ENCODE measurements around the gene DNAJB13.

DNAJB13 gene

DNA sequence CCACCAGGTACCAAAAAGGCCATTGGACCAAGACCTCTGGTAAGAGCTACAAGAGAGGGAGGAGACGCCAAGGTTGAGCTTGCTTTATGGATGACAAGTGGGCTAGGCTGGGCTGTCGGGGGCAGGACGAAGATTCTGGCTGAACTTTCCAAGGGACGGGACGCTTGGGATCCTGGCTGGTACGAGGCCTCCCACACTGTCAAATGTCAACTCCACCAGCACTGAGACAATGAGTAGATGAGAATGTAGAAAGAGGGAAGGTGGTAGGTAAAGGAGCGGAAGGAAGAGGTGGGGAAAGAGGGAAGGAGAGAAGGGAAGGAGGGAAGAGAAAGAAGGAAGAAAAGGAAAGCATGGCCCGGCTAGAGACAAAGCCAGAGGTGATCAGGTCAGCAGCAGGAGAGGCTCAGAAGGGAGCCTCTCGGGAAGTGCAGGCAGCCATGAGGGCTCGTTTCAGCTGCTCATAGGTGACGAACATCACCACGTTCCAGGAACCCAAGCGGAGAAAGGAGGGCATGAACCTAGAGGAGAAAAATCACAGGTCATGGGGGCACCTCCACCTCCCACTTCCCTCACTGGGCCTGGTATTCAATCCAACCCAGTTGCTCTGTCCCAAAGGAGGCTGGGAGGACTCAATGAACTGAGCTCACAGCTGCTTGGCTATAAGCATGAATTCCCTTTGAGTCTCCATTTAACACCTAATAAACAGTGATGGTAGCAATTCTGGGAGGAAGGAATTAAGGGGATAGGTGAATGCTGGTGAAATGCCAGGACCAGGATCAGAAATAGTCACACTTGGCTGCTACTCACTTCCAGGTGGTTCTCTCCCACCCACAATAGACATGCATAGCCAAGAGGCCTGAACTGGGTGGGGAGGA, 24.0 kb downstream of the DNAJB13 start:
- no peaks in the 10 kb centered on the region for H3K27me3 ChIP-seq (replicated peaks; ENCODE audit: insufficient read depth, low read length)
- peaks cover 31% of the 10 kb centered on the region for H3K4me1 ChIP-seq (ENCODE audit: low read length)
- no peaks in the 10 kb centered on the region for H3K9me2 ChIP-seq (replicated peaks; ENCODE audit: insufficient read depth, low read length)
- peaks cover 31% of the 10 kb centered on the region; the same call in 1 of the 2 replicates for H3F3A ChIP-seq (ENCODE audit: insufficient read depth, low read length)
- H2AFZ ChIP-seq (ENCODE audit: low read length), result no peak overlapping the region
- peaks cover 6% of the 10 kb centered on the region for H3K36me3 ChIP-seq (replicated peaks; ENCODE audit: insufficient read depth, low read length)
- DNase-seq, result no peak
- peaks cover 27% of the 10 kb centered on the region for H3K79me2 ChIP-seq (ENCODE audit: low read length)
- H3K4me2 ChIP-seq (ENCODE audit: low read depth, low read length), result peak overlapping the region; percentile 16; the same call in 1 of the 2 replicates
- no peak overlapping the region for H3K9ac ChIP-seq (ENCODE audit: low read length)
- no peak overlapping the region for H3K4me3 ChIP-seq (ENCODE audit: low read length)
- no peak for TF ChIP-seq EZH2phosphoT487 (IDR thresholded peaks at IDR 0.05; ENCODE audit: low read length)
- TF ChIP-seq, protein P1, sequence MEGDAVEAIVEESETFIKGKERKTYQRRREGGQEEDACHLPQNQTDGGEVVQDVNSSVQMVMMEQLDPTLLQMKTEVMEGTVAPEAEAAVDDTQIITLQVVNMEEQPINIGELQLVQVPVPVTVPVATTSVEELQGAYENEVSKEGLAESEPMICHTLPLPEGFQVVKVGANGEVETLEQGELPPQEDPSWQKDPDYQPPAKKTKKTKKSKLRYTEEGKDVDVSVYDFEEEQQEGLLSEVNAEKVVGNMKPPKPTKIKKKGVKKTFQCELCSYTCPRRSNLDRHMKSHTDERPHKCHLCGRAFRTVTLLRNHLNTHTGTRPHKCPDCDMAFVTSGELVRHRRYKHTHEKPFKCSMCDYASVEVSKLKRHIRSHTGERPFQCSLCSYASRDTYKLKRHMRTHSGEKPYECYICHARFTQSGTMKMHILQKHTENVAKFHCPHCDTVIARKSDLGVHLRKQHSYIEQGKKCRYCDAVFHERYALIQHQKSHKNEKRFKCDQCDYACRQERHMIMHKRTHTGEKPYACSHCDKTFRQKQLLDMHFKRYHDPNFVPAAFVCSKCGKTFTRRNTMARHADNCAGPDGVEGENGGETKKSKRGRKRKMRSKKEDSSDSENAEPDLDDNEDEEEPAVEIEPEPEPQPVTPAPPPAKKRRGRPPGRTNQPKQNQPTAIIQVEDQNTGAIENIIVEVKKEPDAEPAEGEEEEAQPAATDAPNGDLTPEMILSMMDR (IDR thresholded peaks at IDR 0.05; ENCODE audit: low read length), result no peak
- TF ChIP-seq EZH2 (optimal IDR thresholded peaks at IDR 0.05; ENCODE audit: low read depth, low read length), result no peak
- H3K9me3 ChIP-seq (replicated peaks; ENCODE audit: insufficient read depth, low read length), result no peaks in the 10 kb centered on the region
- H4K20me1 ChIP-seq (ENCODE audit: insufficient read depth, low read length), result no peaks in the 10 kb centered on the region
- peak overlapping the region; percentile 58; the same call in 1 of the 2 replicates for H3K27ac ChIP-seq (ENCODE audit: low read length)

DNA sequence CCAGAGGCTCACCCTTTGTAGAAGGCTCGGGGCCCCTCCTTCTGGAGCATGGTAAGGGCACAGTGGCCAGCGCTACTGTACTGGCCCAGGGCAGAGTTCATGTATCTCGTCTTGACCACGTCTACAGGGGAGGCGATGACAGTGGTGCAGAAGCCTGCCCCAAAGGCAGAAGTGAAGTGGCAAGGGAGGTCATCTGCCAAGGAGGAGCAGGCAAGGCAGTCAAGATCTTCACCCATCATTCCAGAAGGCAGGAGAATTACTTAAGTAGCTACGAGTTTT, 24.6 kb downstream of the DNAJB13 start:
- H3F3A ChIP-seq (ENCODE audit: insufficient read depth, low read length), result peaks cover 32% of the 10 kb centered on the region
- H3K9me2 ChIP-seq (replicated peaks; ENCODE audit: insufficient read depth, low read length), result no peaks in the 10 kb centered on the region
- no peak overlapping the region for H3K4me3 ChIP-seq (ENCODE audit: low read length)
- H3K36me3 ChIP-seq (replicated peaks; ENCODE audit: insufficient read depth, low read length), result peaks cover 6% of the 10 kb centered on the region
- peaks cover 27% of the 10 kb centered on the region for H3K79me2 ChIP-seq (ENCODE audit: low read length)
- DNase-seq, result no peak
- H2AFZ ChIP-seq (ENCODE audit: low read length), result no peak overlapping the region
- H3K9me3 ChIP-seq (replicated peaks; ENCODE audit: insufficient read depth, low read length), result no peaks in the 10 kb centered on the region
- H4K20me1 ChIP-seq (ENCODE audit: insufficient read depth, low read length), result no peaks in the 10 kb centered on the region
- H3K9ac ChIP-seq (ENCODE audit: low read length), result no peak overlapping the region
- H3K27ac ChIP-seq (ENCODE audit: low read length), result no peak overlapping the region
- TF ChIP-seq EZH2 (optimal IDR thresholded peaks at IDR 0.05; ENCODE audit: low read depth, low read length), result no peak
- TF ChIP-seq, protein P1 (IDR thresholded peaks at IDR 0.05; ENCODE audit: low read length), result no peak
- TF ChIP-seq EZH2phosphoT487 (IDR thresholded peaks at IDR 0.05; ENCODE audit: low read length), result no peak
- H3K4me1 ChIP-seq (ENCODE audit: low read length), result peaks cover 36% of the 10 kb centered on the region
- H3K27me3 ChIP-seq (replicated peaks; ENCODE audit: insufficient read depth, low read length), result no peaks in the 10 kb centered on the region
- no peak overlapping the region for H3K4me2 ChIP-seq (ENCODE audit: low read depth, low read length)

DNA sequence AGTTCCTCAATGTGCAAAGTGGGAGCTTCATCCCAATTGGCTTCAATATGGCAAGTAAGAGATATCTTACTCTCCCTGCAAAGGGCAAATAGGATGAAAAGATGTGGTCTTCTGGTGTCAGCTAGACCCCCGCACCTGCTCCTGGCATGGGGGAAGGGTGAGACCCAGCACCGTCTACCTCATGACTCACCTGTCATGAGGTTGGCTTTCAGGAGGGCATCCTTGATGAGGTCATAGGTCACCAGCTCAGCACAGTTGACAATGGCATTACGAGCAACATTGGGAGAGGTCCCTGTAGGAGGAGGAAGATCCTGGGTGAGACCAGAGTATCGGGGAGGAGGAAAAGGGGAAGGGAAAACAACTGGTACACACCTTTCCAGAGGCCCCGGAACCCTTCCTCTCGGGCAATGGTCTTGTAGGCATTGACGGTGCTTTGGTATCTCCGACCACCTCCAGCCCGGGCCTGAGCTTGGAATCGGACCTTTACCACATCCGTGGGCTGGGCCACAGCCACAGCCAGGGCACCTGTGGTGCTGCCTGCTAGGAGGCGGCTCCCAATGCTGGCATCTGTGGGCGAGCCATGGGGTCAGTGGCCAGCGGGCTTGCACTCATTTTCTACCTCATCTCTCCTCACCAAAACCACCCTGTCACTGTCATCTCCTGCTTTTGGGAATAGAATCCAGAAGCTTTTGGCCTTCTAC, 25.8 kb downstream of the DNAJB13 start:
- Histone ChIP-seq H3K79me2 (ENCODE audit: low read length) (peaks cover 34% of the 10 kb centered on the region), H3K9ac (ENCODE audit: low read length) (no peak overlapping the region), H3K27ac (ENCODE audit: low read length) (no peak overlapping the region), H2AFZ (ENCODE audit: low read length) (no peak overlapping the region), H3K36me3 (replicated peaks; ENCODE audit: insufficient read depth, low read length) (peaks cover 6% of the 10 kb centered on the region), H4K20me1 (ENCODE audit: insufficient read depth, low read length) (no peaks in the 10 kb centered on the region), H3K27me3 (replicated peaks; ENCODE audit: insufficient read depth, low read length) (no peaks in the 10 kb centered on the region), H3K9me2 (replicated peaks; ENCODE audit: insufficient read depth, low read length) (no peaks in the 10 kb centered on the region), H3K9me3 (replicated peaks; ENCODE audit: insufficient read depth, low read length) (no peaks in the 10 kb centered on the region), H3K4me2 (ENCODE audit: low read depth, low read length) (no peak overlapping the region), H3F3A (ENCODE audit: insufficient read depth, low read length) (peaks cover 38% of the 10 kb centered on the region), H3K4me1 (ENCODE audit: low read length) (peaks cover 44% of the 10 kb centered on the region), H3K4me3 (ENCODE audit: low read length) (no peak overlapping the region)
- DNase-seq, result no peak
- TF ChIP-seq EZH2 (optimal IDR thresholded peaks at IDR 0.05; ENCODE audit: low read depth, low read length) (no peak), EZH2phosphoT487 (IDR thresholded peaks at IDR 0.05; ENCODE audit: low read length) (no peak)
- TF ChIP-seq, protein P1 (IDR thresholded peaks at IDR 0.05; ENCODE audit: low read length), result no peak
